Measurements from ENCODE around the gene SERPINE1.

Gene SERPINE1

DNA sequence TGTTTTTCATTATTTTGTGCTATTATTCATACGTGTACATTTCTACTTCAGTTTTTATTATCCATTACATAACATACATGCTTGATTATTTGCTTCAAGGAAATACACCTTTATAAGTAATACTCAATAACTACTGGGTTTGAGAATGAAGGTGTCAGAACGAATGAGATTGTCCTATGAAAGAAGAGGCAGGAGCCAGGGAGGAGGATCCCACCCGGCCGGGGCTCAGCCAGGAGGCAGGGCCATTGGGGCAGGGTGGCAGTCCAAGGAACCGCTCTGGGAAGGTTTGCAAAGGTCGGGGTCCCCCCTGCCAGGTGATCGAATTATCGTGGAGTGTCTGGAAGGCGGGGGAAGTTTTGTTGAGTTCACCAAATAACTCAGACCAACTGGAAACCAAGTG is 32.5 kb upstream of the SERPINE1 start:
- POLR2A ChIA-PET: interaction anchor here (0.7 kb wide), 1 partner anchor 32 kb away, joined by 3 read pairs; the partner anchor contains the start of gene SERPINE1
- CTCF ChIA-PET: interaction anchor here (0.7 kb wide), 2 partner anchors 8 to 11 kb away, joined by 4 to 5 read pairs; partner anchors contain the start of gene TRIM56
- TF ChIP-seq, protein P1, sequence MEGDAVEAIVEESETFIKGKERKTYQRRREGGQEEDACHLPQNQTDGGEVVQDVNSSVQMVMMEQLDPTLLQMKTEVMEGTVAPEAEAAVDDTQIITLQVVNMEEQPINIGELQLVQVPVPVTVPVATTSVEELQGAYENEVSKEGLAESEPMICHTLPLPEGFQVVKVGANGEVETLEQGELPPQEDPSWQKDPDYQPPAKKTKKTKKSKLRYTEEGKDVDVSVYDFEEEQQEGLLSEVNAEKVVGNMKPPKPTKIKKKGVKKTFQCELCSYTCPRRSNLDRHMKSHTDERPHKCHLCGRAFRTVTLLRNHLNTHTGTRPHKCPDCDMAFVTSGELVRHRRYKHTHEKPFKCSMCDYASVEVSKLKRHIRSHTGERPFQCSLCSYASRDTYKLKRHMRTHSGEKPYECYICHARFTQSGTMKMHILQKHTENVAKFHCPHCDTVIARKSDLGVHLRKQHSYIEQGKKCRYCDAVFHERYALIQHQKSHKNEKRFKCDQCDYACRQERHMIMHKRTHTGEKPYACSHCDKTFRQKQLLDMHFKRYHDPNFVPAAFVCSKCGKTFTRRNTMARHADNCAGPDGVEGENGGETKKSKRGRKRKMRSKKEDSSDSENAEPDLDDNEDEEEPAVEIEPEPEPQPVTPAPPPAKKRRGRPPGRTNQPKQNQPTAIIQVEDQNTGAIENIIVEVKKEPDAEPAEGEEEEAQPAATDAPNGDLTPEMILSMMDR (IDR thresholded peaks at IDR 0.05; ENCODE audit: control extremely low read depth, extremely low read depth, low read depth, missing control alignments): no peak
- no peak for DNase-seq (ENCODE audit: extremely low spot score)

DNA sequence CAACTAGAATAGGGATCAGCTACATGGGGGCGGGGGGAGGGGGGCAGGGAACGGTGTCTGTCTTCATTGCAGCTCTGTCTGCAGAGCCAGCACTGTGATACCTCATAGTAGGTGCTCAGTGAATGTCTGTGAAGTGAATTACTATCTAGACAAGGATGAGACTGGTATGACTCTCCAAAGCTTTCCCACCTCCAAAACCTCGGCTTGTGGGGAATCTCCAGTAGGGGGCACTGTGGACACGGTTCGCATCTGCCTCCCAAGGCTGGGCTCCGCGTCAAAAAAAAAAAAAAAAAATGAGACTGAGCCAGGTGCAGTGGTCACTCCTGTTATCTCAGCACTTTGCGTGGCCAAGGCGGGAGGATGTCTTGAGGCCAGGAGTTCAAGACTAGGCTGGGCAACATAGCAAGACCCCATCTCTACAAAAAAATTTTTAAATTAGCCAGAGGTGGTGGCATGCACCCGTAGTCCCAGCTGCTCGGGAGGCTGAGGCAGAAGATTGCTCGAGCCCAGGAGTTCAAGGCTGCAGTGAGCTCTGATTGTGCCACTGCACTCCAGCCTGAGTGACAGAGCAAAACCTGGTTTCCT is 32.0 kb upstream of the SERPINE1 start:
- TF ChIP-seq, protein P1 (IDR thresholded peaks at IDR 0.05; ENCODE audit: control extremely low read depth, extremely low read depth, low read depth, missing control alignments): peak; percentile 45
- DNase-seq (ENCODE audit: extremely low spot score): no peak
- CTCF ChIA-PET: interaction anchor here (0.7 to 2.2 kb wide), 5 partner anchors 9 to 196 kb away, joined by 3 to 10 read pairs (median 4); partner anchors contain the start of gene TRIM56
- POLR2A ChIA-PET: interaction anchor here (0.7 kb wide), 1 partner anchor 32 kb away, joined by 3 read pairs; the partner anchor contains the start of gene SERPINE1

DNA sequence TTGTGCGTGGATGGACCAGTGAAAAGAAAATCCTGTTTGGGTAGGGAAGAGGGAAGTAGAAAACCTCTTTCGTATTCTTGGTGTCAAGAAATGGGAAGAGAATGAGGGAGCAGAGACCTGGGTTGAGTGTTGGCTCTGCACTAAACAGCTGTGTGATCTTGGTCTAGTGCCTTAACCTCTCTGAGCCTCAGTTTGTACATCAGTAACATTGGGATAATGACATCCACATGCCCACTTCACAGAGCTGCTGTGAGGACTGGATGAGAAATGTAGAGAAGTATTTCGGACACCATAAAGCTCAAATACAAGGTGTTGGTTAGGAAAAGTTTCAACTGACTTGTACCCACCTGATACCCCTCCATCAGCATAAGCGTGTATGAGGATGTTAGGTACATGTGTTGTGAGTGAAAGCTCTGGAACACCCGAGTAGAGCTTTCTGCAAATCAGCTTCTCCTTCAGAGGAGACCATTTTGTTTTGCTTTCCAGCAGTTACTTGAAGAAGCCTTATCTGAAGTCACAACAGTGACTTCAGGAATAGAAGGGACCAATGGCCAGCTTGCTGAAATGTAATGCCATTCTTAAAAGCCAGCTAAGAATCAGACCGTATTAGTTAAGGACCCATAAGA is 30.5 kb upstream of the SERPINE1 start:
- ChIA-PET POLR2A (no interaction called here), CTCF (interaction anchor here (1.1 to 2.2 kb wide), 5 partner anchors 16 to 46 kb away, joined by 4 to 10 read pairs (median 4); no protein-coding TSS in a partner anchor)
- no peak for DNase-seq (ENCODE audit: extremely low spot score)
- TF ChIP-seq, protein P1 (IDR thresholded peaks at IDR 0.05; ENCODE audit: control extremely low read depth, extremely low read depth, low read depth, missing control alignments): no peak

DNA sequence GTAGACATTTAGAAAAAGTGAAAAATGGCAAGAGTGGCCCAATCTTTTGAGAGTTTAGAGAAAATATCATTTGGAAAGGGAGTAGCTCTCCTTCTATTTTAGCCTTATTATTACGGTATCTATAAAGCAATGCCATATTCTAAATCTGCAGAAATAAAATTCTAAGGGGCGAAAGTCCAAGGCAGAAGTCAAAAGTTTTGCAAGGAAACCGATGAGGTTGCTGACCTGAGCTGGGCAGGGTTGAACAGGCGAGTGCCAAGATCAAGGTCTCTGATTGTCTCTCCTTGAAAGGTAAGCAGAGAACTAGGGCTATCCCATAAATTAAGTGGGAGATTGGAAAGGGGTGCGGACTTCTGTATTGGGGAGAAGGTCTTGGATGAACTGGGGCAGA is 30.0 kb upstream of the SERPINE1 start:
- ChIA-PET POLR2A (no interaction called here), CTCF (interaction anchor here (1.1 to 2.2 kb wide), 4 partner anchors 17 to 46 kb away, joined by 4 to 10 read pairs (median 4); no protein-coding TSS in a partner anchor)
- TF ChIP-seq, protein P1 (IDR thresholded peaks at IDR 0.05; ENCODE audit: control extremely low read depth, extremely low read depth, low read depth, missing control alignments): no peak
- no peak for DNase-seq (ENCODE audit: extremely low spot score)

DNA sequence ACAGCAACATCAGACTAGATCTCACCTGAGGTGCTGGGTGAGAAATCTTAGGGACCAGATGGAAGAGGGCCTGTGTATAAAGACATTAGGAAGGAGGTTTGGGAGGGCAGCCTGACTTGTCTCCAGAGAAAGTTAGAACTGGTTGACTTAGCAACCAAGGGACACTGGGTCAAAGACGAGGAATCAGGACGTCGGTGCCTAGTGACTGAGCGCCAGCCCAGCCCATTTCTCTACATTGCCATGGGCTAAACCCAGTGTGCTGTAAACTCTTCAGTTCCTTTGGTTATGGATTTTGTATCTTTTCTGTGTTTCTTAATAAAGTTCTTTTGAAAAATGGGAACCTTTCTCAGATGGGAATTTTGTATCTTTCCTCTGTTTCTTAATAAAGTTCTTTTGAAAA is 29.3 kb upstream of the SERPINE1 start:
- no peak for DNase-seq (ENCODE audit: extremely low spot score)
- POLR2A ChIA-PET: no interaction called here
- CTCF ChIA-PET: interaction anchor here (1.1 to 1.6 kb wide), 4 partner anchors 14 to 45 kb away, joined by 3 to 5 read pairs (median 4); no protein-coding TSS in a partner anchor
- TF ChIP-seq, protein P1 (IDR thresholded peaks at IDR 0.05; ENCODE audit: control extremely low read depth, extremely low read depth, low read depth, missing control alignments): no peak

DNA sequence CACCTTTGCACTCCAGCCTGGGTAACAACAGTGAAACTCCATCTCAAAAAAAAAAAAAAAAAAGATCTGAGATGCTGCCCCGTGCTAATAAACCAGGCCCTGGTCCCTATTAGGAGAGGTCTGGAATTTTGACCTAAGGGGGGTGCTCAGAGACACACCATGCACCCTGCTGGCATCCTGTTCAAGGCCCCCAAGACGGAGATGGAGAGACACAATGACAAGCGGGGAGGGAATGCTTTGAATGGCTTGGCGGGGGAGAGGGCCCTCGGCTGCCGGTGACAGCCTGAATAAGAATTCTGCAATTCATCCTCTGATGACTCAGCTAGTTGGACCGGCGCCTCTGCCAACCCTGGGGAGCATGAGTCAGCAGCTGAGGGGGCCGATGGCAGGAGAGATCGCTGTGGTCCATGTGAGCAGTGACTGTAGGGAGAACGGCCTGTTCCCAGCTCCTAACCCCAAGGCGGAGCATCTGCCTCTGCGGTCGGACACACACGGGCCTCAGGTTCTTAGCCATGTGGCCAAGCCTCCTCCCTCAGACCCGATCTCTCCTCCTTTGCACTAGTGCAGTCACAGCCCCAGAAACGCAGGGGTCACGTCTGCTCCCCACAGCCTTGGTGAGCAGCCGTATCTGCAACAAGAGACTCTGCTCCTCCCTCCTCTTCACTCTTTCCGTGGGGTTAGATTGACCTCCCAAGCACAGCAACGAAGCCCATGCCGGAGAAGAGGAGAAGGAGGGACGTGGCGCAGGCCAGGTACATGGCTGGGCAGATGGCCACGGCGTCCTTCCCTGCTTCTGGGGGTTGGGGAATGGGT is 26.7 kb upstream of the SERPINE1 start:
- TF ChIP-seq, protein P1 (IDR thresholded peaks at IDR 0.05; ENCODE audit: control extremely low read depth, extremely low read depth, low read depth, missing control alignments): no peak
- CTCF ChIA-PET: interaction anchor here (1.3 to 1.7 kb wide), 3 partner anchors 9 to 44 kb away, joined by 3 to 5 read pairs (median 3); no protein-coding TSS in a partner anchor
- no peak for DNase-seq (ENCODE audit: extremely low spot score)
- POLR2A ChIA-PET: no interaction called here
